Measurements from ENCODE around the gene P3H2. TPM values are rescaled to one million over a fixed set of nuclear protein-coding genes. Genes with fewer than 3 reads are reported as not detected.

Gene P3H2
- total RNA-seq, 3 donors from 2014 or later, result 16.1 to 51.1 (median 44.1) TPM

- no peaks in the 10 kb centered on the region for H3K9me3 ChIP-seq
- DNase-seq, result no peak
- H3K4me3 ChIP-seq, result no peak overlapping the region
- TF ChIP-seq, protein P1, sequence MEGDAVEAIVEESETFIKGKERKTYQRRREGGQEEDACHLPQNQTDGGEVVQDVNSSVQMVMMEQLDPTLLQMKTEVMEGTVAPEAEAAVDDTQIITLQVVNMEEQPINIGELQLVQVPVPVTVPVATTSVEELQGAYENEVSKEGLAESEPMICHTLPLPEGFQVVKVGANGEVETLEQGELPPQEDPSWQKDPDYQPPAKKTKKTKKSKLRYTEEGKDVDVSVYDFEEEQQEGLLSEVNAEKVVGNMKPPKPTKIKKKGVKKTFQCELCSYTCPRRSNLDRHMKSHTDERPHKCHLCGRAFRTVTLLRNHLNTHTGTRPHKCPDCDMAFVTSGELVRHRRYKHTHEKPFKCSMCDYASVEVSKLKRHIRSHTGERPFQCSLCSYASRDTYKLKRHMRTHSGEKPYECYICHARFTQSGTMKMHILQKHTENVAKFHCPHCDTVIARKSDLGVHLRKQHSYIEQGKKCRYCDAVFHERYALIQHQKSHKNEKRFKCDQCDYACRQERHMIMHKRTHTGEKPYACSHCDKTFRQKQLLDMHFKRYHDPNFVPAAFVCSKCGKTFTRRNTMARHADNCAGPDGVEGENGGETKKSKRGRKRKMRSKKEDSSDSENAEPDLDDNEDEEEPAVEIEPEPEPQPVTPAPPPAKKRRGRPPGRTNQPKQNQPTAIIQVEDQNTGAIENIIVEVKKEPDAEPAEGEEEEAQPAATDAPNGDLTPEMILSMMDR (IDR thresholded peaks at IDR 0.05), result no peak
- H3K4me1 ChIP-seq (ENCODE audit: low read depth), result no peaks in the 10 kb centered on the region
- H3K36me3 ChIP-seq (ENCODE audit: low read depth), result no peaks in the 10 kb centered on the region
- intact Hi-C loops (cut with DNase I, micrococcal nuclease), result no loop called here
- peak; percentile 52 for ATAC-seq
Observed at GRCh38 chr3:190094160-190094718, 26.5 kb downstream of the P3H2 start.

GRCh38 chr3:190092250-190092649, 28.4 kb downstream of the P3H2 start:
- Histone ChIP-seq H3K4me3 (no peak overlapping the region), H3K36me3 (ENCODE audit: low read depth) (no peaks in the 10 kb centered on the region), H3K4me1 (ENCODE audit: low read depth) (no peaks in the 10 kb centered on the region), H3K9me3 (no peaks in the 10 kb centered on the region)
- DNase-seq (no peak), ATAC-seq (no peak)
- intact Hi-C loops (cut with DNase I, micrococcal nuclease), result no loop called here
- TF ChIP-seq, protein P1 (IDR thresholded peaks at IDR 0.05), result no peak

- H3K4me3 ChIP-seq, result no peak overlapping the region
- H3K36me3 ChIP-seq (ENCODE audit: low read depth), result no peaks in the 10 kb centered on the region
- DNase-seq (no peak), ATAC-seq (no peak)
- intact Hi-C loops (cut with DNase I, micrococcal nuclease), result no loop called here
- H3K9me3 ChIP-seq, result no peaks in the 10 kb centered on the region
- TF ChIP-seq, protein P1 (IDR thresholded peaks at IDR 0.05), result no peak
- H3K4me1 ChIP-seq (ENCODE audit: low read depth), result no peaks in the 10 kb centered on the region
Observed at GRCh38 chr3:190089711-190090110, 31.0 kb downstream of the P3H2 start.

GRCh38 chr3:190088890-190089289, 31.8 kb downstream of the P3H2 start:
- H3K4me3 ChIP-seq, result no peak overlapping the region
- TF ChIP-seq, protein P1 (IDR thresholded peaks at IDR 0.05), result no peak
- DNase-seq (no peak), ATAC-seq (no peak)
- H3K9me3 ChIP-seq, result no peaks in the 10 kb centered on the region
- no peaks in the 10 kb centered on the region for H3K36me3 ChIP-seq (ENCODE audit: low read depth)
- H3K4me1 ChIP-seq (ENCODE audit: low read depth), result no peaks in the 10 kb centered on the region
- intact Hi-C loops (cut with DNase I, micrococcal nuclease), result no loop called here

DNA sequence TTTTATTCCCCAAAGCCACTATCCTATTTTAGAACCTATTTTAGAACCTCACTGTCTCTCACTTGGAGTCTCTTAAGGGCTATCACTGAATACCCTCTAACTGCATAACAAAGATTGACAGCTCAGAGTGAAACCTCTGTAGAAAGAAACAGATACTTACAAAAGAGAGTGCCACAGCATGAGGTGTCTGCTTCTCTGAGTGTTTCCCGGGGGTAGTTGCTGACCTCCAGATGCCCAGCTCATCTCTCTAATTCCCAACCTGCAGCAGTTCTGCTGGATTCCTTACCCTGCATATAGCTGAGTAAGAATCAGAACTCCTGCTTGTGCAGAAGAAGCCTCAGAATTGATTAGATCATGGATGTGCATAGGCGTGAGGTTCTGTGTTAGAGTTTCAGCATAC, 34.5 kb downstream of the P3H2 start:
- no peak for ATAC-seq
- no peaks in the 10 kb centered on the region for H3K4me1 ChIP-seq (ENCODE audit: low read depth)

More for the DNA sequence above, 34.5 kb downstream of the P3H2 start:
- no peak for DNase-seq
- Histone ChIP-seq H3K36me3 (ENCODE audit: low read depth) (no peaks in the 10 kb centered on the region), H3K4me3 (no peak overlapping the region), H3K9me3 (no peaks in the 10 kb centered on the region)
- intact Hi-C loops (cut with DNase I, micrococcal nuclease), result no loop called here
- TF ChIP-seq, protein P1 (IDR thresholded peaks at IDR 0.05), result no peak
